Hippocampal formation (tissue), 2 donors: ENCODE data around the gene CFAP61.
A peak's percentile ranks its signal among the peaks of the same experiment; 100 is the strongest.

Experiments
- DNase-seq, 2 donors: peaks; one replicate each; lab custom pipeline; 2025; lab: John Stamatoyannopoulos, UW

The CFAP61 gene

GRCh38 chr20:20365480-20366161 is 313.3 kb downstream of the CFAP61 start:
- DNase-seq, result no peak

GRCh38 chr20:20366551-20366875 is 314.2 kb downstream of the CFAP61 start:
- no peak for DNase-seq

GRCh38 chr20:20366876-20367574 is 314.7 kb downstream of the CFAP61 start:
- no peak for DNase-seq

GRCh38 chr20:20367575-20368417 is 315.5 kb downstream of the CFAP61 start, which contains the start of gene INSM1:
Gene INSM1 (plus strand): TSS chr20:20368104. CDS start chr20:20368268, 164 bp downstream.
- DNase-seq, result peak; percentile 25 to 39

GRCh38 chr20:20368418-20369249 is 316.3 kb downstream of the CFAP61 start:
- no peak for DNase-seq

- no peak for DNase-seq
Observed at GRCh38 chr20:20369250-20370093, 317.1 kb downstream of the CFAP61 start.

GRCh38 chr20:20370094-20370575 is 317.8 kb downstream of the CFAP61 start:
- DNase-seq, result no peak

- no peak for DNase-seq
Observed at GRCh38 chr20:20371083-20371482, 318.8 kb downstream of the CFAP61 start.

- DNase-seq, result no peak
Observed at GRCh38 chr20:20371681-20372080, 319.3 kb downstream of the CFAP61 start.

- DNase-seq, result no peak
Observed at GRCh38 chr20:20373091-20373571, 320.8 kb downstream of the CFAP61 start.

- DNase-seq, result no peak
Observed at GRCh38 chr20:20375862-20376261, 323.5 kb downstream of the CFAP61 start.

GRCh38 chr20:20386192-20386591 is 333.9 kb downstream of the CFAP61 start:
- no peak for DNase-seq

GRCh38 chr20:20390393-20390792 is 338.1 kb downstream of the CFAP61 start:
- no peak for DNase-seq

GRCh38 chr20:20391115-20391514 is 338.8 kb downstream of the CFAP61 start:
- DNase-seq, result no peak

- DNase-seq, result no peak
Observed at GRCh38 chr20:20391766-20392165, 339.4 kb downstream of the CFAP61 start.

- no peak for DNase-seq
Observed at GRCh38 chr20:20393207-20394120, 341.1 kb downstream of the CFAP61 start.

GRCh38 chr20:20395087-20395486 is 342.8 kb downstream of the CFAP61 start:
- DNase-seq, result no peak

GRCh38 chr20:20395903-20396568 is 343.7 kb downstream of the CFAP61 start:
- no peak for DNase-seq

- DNase-seq, result no peak
Observed at GRCh38 chr20:20396794-20397193, 344.5 kb downstream of the CFAP61 start.
